IMR-90 (cell line): ENCODE results near the gene LAMTOR3. TPM values are rescaled to one million over a fixed set of nuclear protein-coding genes. Genes with fewer than 3 reads are reported as not detected.
A peak's percentile ranks its signal among the peaks of the same experiment; 100 is the strongest.

ENCODE experiments used
- ATAC-seq: fragments of 200-7000 bp; cut with Tn5 transposase; 2 replicates; pipeline ENCODE4 v1.9.1; 2020; ENCODE audit warnings: low read depth, mild to moderate bottlenecking, moderate library complexity
- BruUV-seq: library from RNA; stranded (reverse); fragments of 400-500 nt; replicated peaks from 2 replicates; lab custom pipeline; 2021; lab: Mats Ljungman, UMichigan
- CTCF ChIA-PET: fragments of 300-600 bp; formaldehyde crosslinking; extraction: SDS; loops from one replicate; lab custom pipeline; 2021; ENCODE audit warnings: antibody characterized with exemption; lab: Yijun Ruan, JAX
- POLR2A ChIA-PET: fragments of 300-600 bp; sonication (Branson Sonifier 250); formaldehyde crosslinking; loops from one replicate; lab custom pipeline; 2022; ENCODE audit warnings: antibody characterized with exemption; ENCODE audit not compliant: unreplicated experiment; lab: Charles Lee
- DNase-seq: peaks from one replicate; pipeline ENCODE4 v3.0.0; 2013
- H2AFZ ChIP-seq: replicated peaks from 2 replicates; pipeline ENCODE3; 2013; ENCODE audit warnings: low read length, mild to moderate bottlenecking; ENCODE audit not compliant: poor library complexity
- H2AK5ac ChIP-seq: 2 replicates; pipeline ENCODE4 v1.6.1; 2013; ENCODE audit warnings: low read depth, low read length, inconsistent platforms
- H2AK9ac ChIP-seq: replicated peaks from 2 replicates; pipeline ENCODE3; 2013; ENCODE audit warnings: mild to moderate bottlenecking, low read depth, low read length, moderate library complexity; ENCODE audit not compliant: poor library complexity
- H2BK120ac ChIP-seq: 2 replicates; pipeline ENCODE4 v1.6.1; 2013; ENCODE audit warnings: low read depth, low read length, inconsistent platforms
- H2BK15ac ChIP-seq: 3 replicates; pipeline ENCODE4 v1.6.1; 2013; ENCODE audit warnings: low read depth, low read length, inconsistent platforms
- H2BK20ac ChIP-seq: 2 replicates; pipeline ENCODE4 v1.6.1; 2013; ENCODE audit warnings: low read depth, mild to moderate bottlenecking, inconsistent platforms, low read length, moderate library complexity
- H2BK5ac ChIP-seq: 2 replicates; pipeline ENCODE4 v1.6.1; 2013; ENCODE audit warnings: mild to moderate bottlenecking, low read depth, low read length, inconsistent platforms; ENCODE audit not compliant: poor library complexity, severe bottlenecking
- H3K14ac ChIP-seq: replicated peaks from 2 replicates; pipeline ENCODE4 v1.6.1; 2013; ENCODE audit warnings: low read depth, low read length, inconsistent platforms
- H3K18ac ChIP-seq: 2 replicates; pipeline ENCODE4 v1.6.1; 2013; ENCODE audit warnings: low read depth, low read length, control low read depth
- H3K23ac ChIP-seq: 2 replicates; pipeline ENCODE4 v1.6.1; 2013; ENCODE audit warnings: low read depth, low read length, inconsistent platforms
- H3K27ac ChIP-seq: 2 replicates; pipeline ENCODE4 v1.5.1; 2013; ENCODE audit warnings: mild to moderate bottlenecking, control low read depth, low read length; ENCODE audit not compliant: insufficient read depth
- H3K27me3 ChIP-seq: 2 replicates; pipeline ENCODE4 v1.6.1; 2013; ENCODE audit warnings: low read length; ENCODE audit not compliant: control insufficient read depth, insufficient read depth
- H3K36me3 ChIP-seq: 2 replicates; pipeline ENCODE4 v1.6.1; 2013; ENCODE audit warnings: low read length, mixed read lengths; ENCODE audit not compliant: control insufficient read depth, insufficient read depth
- H3K4ac ChIP-seq: 2 replicates; pipeline ENCODE4 v1.6.1; 2013; ENCODE audit warnings: low read depth, low read length, inconsistent platforms
- H3K4me1 ChIP-seq: 2 replicates; pipeline ENCODE4 v1.6.1; 2013; ENCODE audit warnings: low read length, mixed read lengths; ENCODE audit not compliant: control insufficient read depth, insufficient read depth
- H3K4me2 ChIP-seq: 2 replicates; pipeline ENCODE4 v1.6.1; 2013; ENCODE audit warnings: low read depth, mild to moderate bottlenecking, control low read depth, low read length, moderate library complexity
- H3K4me3 ChIP-seq: 2 replicates; pipeline ENCODE4 v1.5.1; 2013; ENCODE audit warnings: low read depth, mild to moderate bottlenecking, control low read depth, low read length, moderate library complexity; ENCODE audit not compliant: insufficient read depth
- H3K56ac ChIP-seq: 2 replicates; pipeline ENCODE4 v1.6.1; 2013; ENCODE audit warnings: low read length, inconsistent platforms; ENCODE audit not compliant: insufficient read depth; ENCODE audit errors: extremely low read depth
- H3K79me1 ChIP-seq, 2 experiments: 2 replicates each; pipeline ENCODE4 v1.6.1; 2013; ENCODE audit warnings: low read length in 2 of 2, inconsistent platforms in 1 of 2, low read depth in 1 of 2
- H3K9ac ChIP-seq: 2 replicates; pipeline ENCODE4 v1.6.1; 2013; ENCODE audit warnings: low read depth, low read length, control low read depth
- H3K9me1 ChIP-seq: 2 replicates; pipeline ENCODE4 v1.6.1; 2013; ENCODE audit warnings: low read length, inconsistent platforms; ENCODE audit not compliant: insufficient read depth
- H3K9me3 ChIP-seq: 2 replicates; pipeline ENCODE4 v1.6.1; 2013; ENCODE audit warnings: low read length; ENCODE audit not compliant: control insufficient read depth, insufficient read depth
- H4K20me1 ChIP-seq: 2 replicates; pipeline ENCODE4 v1.6.1; 2013; ENCODE audit warnings: low read length, inconsistent platforms; ENCODE audit not compliant: insufficient read depth
- H4K5ac ChIP-seq: 2 replicates; pipeline ENCODE4 v1.6.1; 2013; ENCODE audit warnings: mild to moderate bottlenecking, low read depth, low read length, control low read depth
- H4K8ac ChIP-seq, 2 experiments: 2 replicates each; pipeline ENCODE4 v1.6.1; 2013; ENCODE audit warnings: low read depth in 2 of 2, low read length in 2 of 2, control low read depth in 1 of 2, inconsistent platforms in 1 of 2
- H4K91ac ChIP-seq: 2 replicates; pipeline ENCODE4 v1.6.1; 2013; ENCODE audit warnings: low read depth, low read length, inconsistent platforms; ENCODE audit not compliant: insufficient read depth
- BHLHE40 ChIP-seq: fragments of 150-350 bp; IDR thresholded peaks from 2 replicates; pipeline ENCODE4 v1.6.1; 2016; ENCODE audit warnings: mild to moderate bottlenecking, low read depth, low read length
- CHD1 ChIP-seq: IDR thresholded peaks from 2 replicates; pipeline ENCODE4 v1.6.1; 2012; ENCODE audit warnings: low read depth, low read length, improper control_type of control experiment
- CTCF ChIP-seq: conservative IDR thresholded peaks from 2 replicates; pipeline ENCODE4 v1.5.1; 2012; ENCODE audit warnings: mild to moderate bottlenecking, low read depth, low read length, improper control_type of control experiment
- ELK1 ChIP-seq: fragments of 150-350 bp; IDR thresholded peaks from 2 replicates; pipeline ENCODE4 v1.6.1; 2016; ENCODE audit warnings: low read depth, mild to moderate bottlenecking, low read length, moderate library complexity, borderline replicate concordance
- FOS ChIP-seq: fragments of 150-350 bp; IDR thresholded peaks from 2 replicates; pipeline ENCODE4 v1.6.1; 2016; ENCODE audit warnings: low read depth, low read length
- MAZ ChIP-seq: IDR thresholded peaks from 2 replicates; pipeline ENCODE4 v1.6.1; 2012; ENCODE audit warnings: low read depth, mild to moderate bottlenecking, low read length, improper control_type of control experiment, moderate library complexity, borderline replicate concordance
- MXI1 ChIP-seq: IDR thresholded peaks from 2 replicates; pipeline ENCODE4 v1.6.1; 2012; ENCODE audit warnings: low read depth, mild to moderate bottlenecking, low read length, moderate library complexity, borderline replicate concordance
- NFE2L2 ChIP-seq: fragments of 150-350 bp; IDR thresholded peaks from 2 replicates; pipeline ENCODE4 v1.6.1; 2016; ENCODE audit warnings: low read depth, mild to moderate bottlenecking, low read length
- dilution Hi-C: fragments of 300-500 bp; cut with HindIII; formaldehyde crosslinking; loops from one replicate; pipeline ENCODE4 v1.14.3; 2018; ENCODE audit warnings: low sequenced_read_pairs; ENCODE audit not compliant: unreplicated experiment
- in situ Hi-C: fragments of 300-500 bp; cut with MboI; formaldehyde crosslinking; loops from 3 replicates; pipeline ENCODE4 v1.14.3; 2019; ENCODE audit warnings: low sequenced_read_pairs, inconsistent platforms, mixed read lengths
- intact Hi-C: fragments of 100-400 bp; cut with micrococcal nuclease; formaldehyde crosslinking; loops from 2 replicates; pipeline ENCODE4 v1.10.0; 2022
- polyA plus RNA-seq, 3 experiments: library from polyadenylated mRNA; depleted of rRNA; stranded (reverse); fragments of >200 nt; gene quantifications; 2 replicates each; pipeline ENCODE4 v1.2.3, GENCODE V29; 2012; ENCODE audit warnings: low replicate concordance in 1 of 3
- total RNA-seq: library from RNA; depleted of rRNA; stranded (reverse); fragments of >200 nt; gene quantifications from 2 replicates; pipeline ENCODE4 v1.2.3, GENCODE V29; 2012

The LAMTOR3 gene
- total and polyA plus RNA-seq, 2 of the 4 experiments (the other 2 are of a cell fraction) = 28.6 to 35.7 TPM

- no peak overlapping the region for H2BK120ac ChIP-seq
- peaks cover 2% of the 10 kb centered on the region; the same call in 1 of the 2 replicates for H3K9me1 ChIP-seq
- no peaks in the 10 kb centered on the region for H3K4me1 ChIP-seq
- intact Hi-C loops = no loop called here
- H3K56ac ChIP-seq = no peak overlapping the region
- no peak for ATAC-seq
- peaks cover 11 to 25% of the 10 kb centered on the region in 2 experiments for H3K79me1 ChIP-seq
- BruUV-seq = no TSS peak
- in situ Hi-C loops = no loop called here
- H2BK15ac ChIP-seq = no peak overlapping the region
- no peak overlapping the region for H3K9ac ChIP-seq
- H3K27me3 ChIP-seq = no peaks in the 10 kb centered on the region
- no peak for TF ChIP-seq BHLHE40
- no peak for TF ChIP-seq FOS
- no peak for TF ChIP-seq CHD1
- TF ChIP-seq MAZ = no peak
- no peak for TF ChIP-seq ELK1
- no peak for TF ChIP-seq MXI1
- TF ChIP-seq CTCF = no peak
- TF ChIP-seq NFE2L2 = no peak
- H4K8ac ChIP-seq = no peak overlapping the region
- H4K91ac ChIP-seq = no peak overlapping the region
- peaks cover 17% of the 10 kb centered on the region for H4K20me1 ChIP-seq
- peaks cover 12% of the 10 kb centered on the region for H3K9me3 ChIP-seq
- H2AFZ ChIP-seq = no peak overlapping the region
- H4K5ac ChIP-seq = no peak overlapping the region
- no peak overlapping the region for H2BK20ac ChIP-seq
- no peak overlapping the region for H2AK9ac ChIP-seq
- H3K23ac ChIP-seq = no peak overlapping the region
- H3K18ac ChIP-seq = no peak overlapping the region
- no peak overlapping the region for H3K4me3 ChIP-seq
- dilution Hi-C loops = no loop called here
- H3K4me2 ChIP-seq = no peak overlapping the region
- H3K36me3 ChIP-seq = peaks cover 11% of the 10 kb centered on the region
- ChIA-PET CTCF (no interaction called here), POLR2A (no interaction called here)
- no peak overlapping the region for H2AK5ac ChIP-seq
- H2BK5ac ChIP-seq = no peak overlapping the region
- no peak overlapping the region for H3K27ac ChIP-seq
- no peak overlapping the region for H3K14ac ChIP-seq
- H3K4ac ChIP-seq = no peak overlapping the region
- peak; percentile 19 for DNase-seq
Measured at GRCh38 chr4:99934891-99935290, 40.7 kb upstream of the LAMTOR3 start.
